Lung (tissue), 12 donors: Measurements from ENCODE around the gene MYCN. TPM values are rescaled to one million over a fixed set of nuclear protein-coding genes. Genes with fewer than 3 reads are reported as not detected.

Source experiments
- ATAC-seq: fragments of 200-7000 bp; cut with Tn5 transposase; one replicate; pipeline ENCODE4 v1.9.1; 2020; ENCODE audit warnings: moderate number of reproducible peaks; ENCODE audit not compliant: insufficient read depth, low FRiP score
- DNase-seq, 3 donors: peaks; one replicate each; pipeline ENCODE4 v3.0.0-alpha.2; 2013 to 2017
- H3K27ac ChIP-seq, 2 donors: one replicate each; pipeline ENCODE4 v1.5.1; 2013; ENCODE audit warnings: mild to moderate bottlenecking in 2 of 2, moderate library complexity in 2 of 2, control low read depth in 1 of 2, inconsistent platforms in 1 of 2, low read depth in 1 of 2, low read length in 1 of 2
- H3K27me3 ChIP-seq, 3 donors: one replicate each; pipeline ENCODE4 v1.5.1; 2013; ENCODE audit warnings: low read length in 2 of 3; ENCODE audit not compliant: control insufficient read depth in 3 of 3, insufficient read depth in 3 of 3
- H3K36me3 ChIP-seq, 4 donors: one replicate each; pipeline ENCODE4 v1.5.1; 2013; ENCODE audit warnings: low read length in 4 of 4, mild to moderate bottlenecking in 1 of 4, moderate library complexity in 1 of 4; ENCODE audit not compliant: control insufficient read depth in 4 of 4, insufficient read depth in 4 of 4
- H3K4me1 ChIP-seq, 5 donors: one replicate each; pipeline ENCODE4 v1.5.1; 2013; ENCODE audit warnings: low read length in 5 of 5, mild to moderate bottlenecking in 2 of 5, moderate library complexity in 1 of 5; ENCODE audit not compliant: control insufficient read depth in 5 of 5, insufficient read depth in 5 of 5
- H3K4me3 ChIP-seq: one replicate; pipeline ENCODE4 v1.5.1; 2013; ENCODE audit warnings: mild to moderate bottlenecking, control low read depth, moderate library complexity
- H3K9ac ChIP-seq, 2 donors: one replicate each; pipeline ENCODE4 v1.5.1; 2013; ENCODE audit warnings: low read length in 2 of 2, control low read depth in 1 of 2; ENCODE audit not compliant: insufficient read depth in 1 of 2
- H3K9me3 ChIP-seq, 4 donors: one replicate each; pipeline ENCODE4 v1.5.1; 2013; ENCODE audit warnings: low read length in 3 of 4, mild to moderate bottlenecking in 1 of 4, moderate library complexity in 1 of 4; ENCODE audit not compliant: control insufficient read depth in 4 of 4, insufficient read depth in 3 of 4
- CTCF ChIP-seq: IDR thresholded peaks from 2 replicates; pipeline ENCODE4 v1.5.1; 2012; ENCODE audit warnings: mild to moderate bottlenecking; ENCODE audit errors: control extremely low read depth, extremely low read depth
- WGBS, 2 donors: extraction: QIAGEN DNeasy Blood & Tissue Kit; methylation state at CpG; one replicate each; pipeline ENCODE4 v1.1.7; 2013; 5-methylcytosine and 5-hydroxymethylcytosine counted together
- polyA plus RNA-seq, 2 donors: library from polyadenylated mRNA; stranded (reverse); fragments of 200-250 nt; gene quantifications; one replicate each; pipeline ENCODE4 v1.2.1, GENCODE V29; 2013
- total RNA-seq, 2 donors: library from RNA; depleted of rRNA in 1 of 2; stranded (reverse); fragments of >200 nt in 1 of 2; gene quantifications; one replicate each; pipeline ENCODE4 v1.2.1, GENCODE V29; 2014 to 2021
- donor health status: control.
- donor health status: control.
- donor health status: Bipolar disorder and iron deficiency.
- donor health status: healthy.
- donor health status: DM: yes; HTN: yes; CAD: no.

Gene MYCN
- total and polyA plus RNA-seq, 4 donors = 0.16 to 5.2 (median 0.36) TPM

- no peak overlapping the region for H3K27ac ChIP-seq
- no peaks in the 10 kb centered on the region for H3K36me3 ChIP-seq
- H3K9ac ChIP-seq = no peak overlapping the region
- H3K27me3 ChIP-seq = no peaks in the 10 kb centered on the region
- ATAC-seq (no peak), DNase-seq (no peak)
- TF ChIP-seq CTCF = no peak
- H3K4me1 ChIP-seq = peaks cover 0 to 42% (median 9%) of the 10 kb centered on the region in 5 donors
- peaks cover 0 to 3% (median under 1%) of the 10 kb centered on the region in 4 donors for H3K9me3 ChIP-seq
- no peak overlapping the region for H3K4me3 ChIP-seq
These were observed 47.3 kb upstream of the MYCN start for GRCh38 chr2:15893085-15893484.

GRCh38 chr2:15893689-15894480 is 46.5 kb upstream of the MYCN start:
- no peak for TF ChIP-seq CTCF
- H3K36me3 ChIP-seq = no peaks in the 10 kb centered on the region
- H3K9ac ChIP-seq = no peak overlapping the region
- peaks cover 0 to 34% (median 9%) of the 10 kb centered on the region in 5 donors for H3K4me1 ChIP-seq
- 88 to 92% methylated on average over 7 of the region's 7 CpGs for WGBS, 2 donors
- H3K9me3 ChIP-seq = peaks cover 0 to 7% (median under 1%) of the 10 kb centered on the region in 4 donors
- H3K27ac ChIP-seq = no peak overlapping the region
- no peak overlapping the region for H3K4me3 ChIP-seq
- ATAC-seq (no peak), DNase-seq (peak in 1 of 3 donors; percentile 6)
- no peaks in the 10 kb centered on the region for H3K27me3 ChIP-seq

GRCh38 chr2:15894481-15895144 is 45.7 kb upstream of the MYCN start:
- WGBS, 2 donors = 85% methylated on average over 8 of the region's 8 CpGs

More at GRCh38 chr2:15894481-15895144, 45.7 kb upstream of the MYCN start:
- Histone ChIP-seq H3K9ac (no peak overlapping the region), H3K36me3 (no peaks in the 10 kb centered on the region), H3K4me1 (peaks cover 0 to 27% (median 2%) of the 10 kb centered on the region in 5 donors), H3K4me3 (no peak overlapping the region), H3K9me3 (peaks cover 0 to 7% (median under 1%) of the 10 kb centered on the region in 4 donors), H3K27me3 (no peaks in the 10 kb centered on the region), H3K27ac (no peak overlapping the region)
- TF ChIP-seq CTCF = no peak
- ATAC-seq (no peak), DNase-seq (no peak)
